CD4-positive, alpha-beta T cell (primary cell): ENCODE results near the gene KIF5C. TPM values are rescaled to one million over a fixed set of nuclear protein-coding genes. Genes with fewer than 3 reads are reported as not detected.
A peak's percentile ranks its signal among the peaks of the same experiment; 100 is the strongest.

Experiments
- ATAC-seq: fragments of 200-7000 bp; cut with Tn5 transposase; one replicate; pipeline ENCODE4 v1.10.0; 2022; ENCODE audit warnings: mild to moderate bottlenecking; ENCODE audit not compliant: poor library complexity
- CTCF ChIA-PET: fragments of 350-600 bp; sonication (Branson Sonifier 250); formaldehyde crosslinking; loops from one replicate; lab custom pipeline; 2021; ENCODE audit warnings: antibody characterized with exemption, inconsistent platforms; lab: Charles Lee
- POLR2A ChIA-PET: fragments of 350-600 bp; sonication (Branson Sonifier 250); formaldehyde crosslinking; loops from one replicate; lab custom pipeline; 2021; ENCODE audit warnings: antibody characterized with exemption, inconsistent platforms; lab: Charles Lee
- DNase-seq, 14 experiments: peaks; one replicate each; pipeline ENCODE4 v3.0.0-alpha.2; 2013 to 2020; ENCODE audit warnings: mixed read lengths in 2 of 14
- H3K27ac ChIP-seq, 2 donors: one replicate each; pipeline versions ENCODE4 v1.5.1 to v1.7.0; 2013; ENCODE audit warnings: low read length in 2 of 2, low read depth in 1 of 2, mild to moderate bottlenecking in 1 of 2
- H3K27me3 ChIP-seq, 2 experiments: 1 replicate in 1 of 2; 2 replicates in 1 of 2; pipeline versions ENCODE4 v1.6.1 to v1.7.0; 2013; ENCODE audit warnings: low read length in 2 of 2, control low read depth in 1 of 2, mild to moderate bottlenecking in 1 of 2, moderate library complexity in 1 of 2; ENCODE audit not compliant: insufficient read depth in 2 of 2, control insufficient read depth in 1 of 2
- H3K36me3 ChIP-seq: one replicate; pipeline ENCODE4 v1.6.1; 2013; ENCODE audit warnings: low read length, control low read depth; ENCODE audit not compliant: insufficient read depth
- H3K4me1 ChIP-seq: one replicate; pipeline ENCODE4 v1.6.1; 2013; ENCODE audit warnings: low read length, control low read depth; ENCODE audit not compliant: insufficient read depth
- H3K4me3 ChIP-seq: one replicate; pipeline ENCODE4 v1.5.1; 2013; ENCODE audit warnings: mild to moderate bottlenecking, low read length, moderate library complexity
- H3K9me3 ChIP-seq, 2 experiments: 1 replicate in 1 of 2; 2 replicates in 1 of 2; pipeline versions ENCODE4 v1.6.1 to v1.7.0; 2013; ENCODE audit warnings: low read length in 2 of 2, mild to moderate bottlenecking in 2 of 2, control low read depth in 1 of 2, moderate library complexity in 1 of 2; ENCODE audit not compliant: control insufficient read depth in 1 of 2, insufficient read depth in 1 of 2
- H3K27ac Mint-ChIP-seq: one replicate; pipeline ENCODE4 v1.8.0; 2020; ENCODE audit warnings: mixed read lengths
- H3K27me3 Mint-ChIP-seq: one replicate; pipeline ENCODE4 v1.8.0; 2021; ENCODE audit warnings: mixed read lengths
- H3K36me3 Mint-ChIP-seq: one replicate; pipeline ENCODE4 v1.8.0; 2021; ENCODE audit warnings: low read depth, mixed read lengths
- H3K4me1 Mint-ChIP-seq: one replicate; pipeline ENCODE4 v1.8.0; 2021; ENCODE audit warnings: low read depth, mixed read lengths
- H3K4me3 Mint-ChIP-seq: one replicate; pipeline ENCODE4 v1.8.0; 2020; ENCODE audit warnings: mild to moderate bottlenecking, mixed read lengths
- H3K9me3 Mint-ChIP-seq: one replicate; pipeline ENCODE4 v1.8.0; 2020; ENCODE audit warnings: mixed read lengths
- CTCF ChIP-seq: fragments of 200-600 bp; IDR thresholded peaks from one replicate; pipeline ENCODE4 v1.8.0; 2022; ENCODE audit warnings: antibody characterized with exemption, mild to moderate bottlenecking
- intact Hi-C, 2 experiments: fragments of 100-400 bp; cut with DNase I in 1 of 2; cut with micrococcal nuclease in 1 of 2; formaldehyde crosslinking; loops; one replicate each; pipeline versions ENCODE4 v1.15.1 to v1.9.0; 2023 to 2025; cut with DNase I, micrococcal nuclease
- total RNA-seq, 174 experiments: library from RNA in 2 of 174; stranded (reverse) in 2 of 174; gene quantifications; one replicate each; pipeline ENCODE4 v1.2.3 and lab custom pipeline; 2021 to 2026

The KIF5C gene
- total RNA-seq, 2 experiments from 2014 or later = 7.3 to 8.1 TPM

GRCh38 chr2:148965623-148966437, 90.8 kb downstream of the KIF5C start:
- intact Hi-C loops = no loop called here
- DNase-seq (peak in 2 of 14 experiments; percentile 10 to 19), ATAC-seq (no peak)
- no peaks in the 10 kb centered on the region for H3K4me1 ChIP-seq
- Mint-ChIP-seq H3K27me3 (no peaks in the 10 kb centered on the region), H3K9me3 (no peaks in the 10 kb centered on the region), H3K27ac (no peak overlapping the region), H3K36me3 (peaks cover 9% of the 10 kb centered on the region), H3K4me3 (no peak overlapping the region), H3K4me1 (peaks cover 1% of the 10 kb centered on the region)
- H3K27ac ChIP-seq = no peak overlapping the region
- no peaks in the 10 kb centered on the region for H3K27me3 ChIP-seq
- no peak overlapping the region for H3K4me3 ChIP-seq
- POLR2A ChIA-PET = no interaction called here
- CTCF ChIA-PET = no interaction called here
- H3K36me3 ChIP-seq = no peaks in the 10 kb centered on the region
- TF ChIP-seq CTCF = no peak
- H3K9me3 ChIP-seq = no peaks in the 10 kb centered on the region

GRCh38 chr2:148966438-148966758, 91.4 kb downstream of the KIF5C start:
- no peak for ATAC-seq
- Mint-ChIP-seq H3K36me3 (peaks cover 9% of the 10 kb centered on the region), H3K4me3 (no peak overlapping the region), H3K27ac (no peak overlapping the region), H3K27me3 (no peaks in the 10 kb centered on the region), H3K9me3 (no peaks in the 10 kb centered on the region), H3K4me1 (peaks cover 3% of the 10 kb centered on the region)
- CTCF ChIA-PET = no interaction called here
- no peak for TF ChIP-seq CTCF
- Histone ChIP-seq H3K36me3 (no peaks in the 10 kb centered on the region), H3K4me1 (no peaks in the 10 kb centered on the region), H3K27ac (no peak overlapping the region), H3K9me3 (no peaks in the 10 kb centered on the region), H3K27me3 (no peaks in the 10 kb centered on the region), H3K4me3 (no peak overlapping the region)
- POLR2A ChIA-PET = no interaction called here
- intact Hi-C loops = no loop called here
- DNase-seq = no peak

- no peak for TF ChIP-seq CTCF
- CTCF ChIA-PET = no interaction called here
- no peaks in the 10 kb centered on the region for H3K27me3 Mint-ChIP-seq
Measured at GRCh38 chr2:148967056-148967455, 92.0 kb downstream of the KIF5C start.

More at GRCh38 chr2:148967056-148967455, 92.0 kb downstream of the KIF5C start:
- no peak for ATAC-seq
- Histone ChIP-seq H3K27me3 (no peaks in the 10 kb centered on the region), H3K36me3 (no peaks in the 10 kb centered on the region), H3K27ac (no peak overlapping the region), H3K9me3 (no peaks in the 10 kb centered on the region), H3K4me1 (no peaks in the 10 kb centered on the region), H3K4me3 (no peak overlapping the region)
- intact Hi-C loops = no loop called here
- Mint-ChIP-seq H3K27ac (no peak overlapping the region), H3K4me3 (no peak overlapping the region), H3K9me3 (no peaks in the 10 kb centered on the region), H3K4me1 (peaks cover 3% of the 10 kb centered on the region), H3K36me3 (peaks cover 3% of the 10 kb centered on the region)
- no peak for DNase-seq
- POLR2A ChIA-PET = no interaction called here
